K562 (cell line): Measurements from ENCODE around the gene PLXND1. TPM values are rescaled to one million over a fixed set of nuclear protein-coding genes. Genes with fewer than 3 reads are reported as not detected.
A peak's percentile ranks its signal among the peaks of the same experiment; 100 is the strongest.

Experiments used
- ATAC-seq: fragments of 200-7000 bp; cut with Tn5 transposase; 3 replicates; pipeline ENCODE4 v1.9.1; 2020; ENCODE audit warnings: moderate library complexity
- BruUV-seq: library from RNA; stranded (reverse); fragments of 400-500 nt; replicated peaks from 2 replicates; lab custom pipeline; 2021; lab: Mats Ljungman, UMichigan
- CTCF ChIA-PET: fragments of 300-600 bp; formaldehyde crosslinking; extraction: SDS; loops from one replicate; lab custom pipeline; 2021; ENCODE audit warnings: low intra/inter-chr PET ratio; lab: Yijun Ruan, JAX
- POLR2A ChIA-PET: fragments of 300-600, 350-650 bp; sonication (Branson Sonifier 250); formaldehyde crosslinking; extraction: SDS; loops from one replicate; lab custom pipeline; 2021; ENCODE audit warnings: antibody characterized with exemption, inconsistent platforms; lab: Yijun Ruan, JAX
- DNase-seq, 4 experiments: peaks; one replicate each; pipeline versions ENCODE4 v3.0.0 to v3.0.0-alpha.2; 2011 to 2018; ENCODE audit warnings: low spot score in 3 of 4, mixed read lengths in 3 of 4; ENCODE audit errors: extremely low read depth in 1 of 4
- FAIRE-seq: peaks from 2 replicates; lab custom pipeline; 2011; peaks lifted over from hg19 to GRCh38; lab: Jason Lieb, UNC
- H2AFZ ChIP-seq: 2 replicates; pipeline ENCODE4 v1.6.0; 2011; ENCODE audit warnings: low read depth, low read length, control low read depth, inconsistent platforms
- H3K27ac ChIP-seq: fragments of 200-600 bp; 3 replicates; pipeline ENCODE4 v1.8.0; 2011; ENCODE audit warnings: low read depth, mild to moderate bottlenecking, control low read depth, inconsistent platforms, low read length, moderate library complexity, mixed read lengths; ENCODE audit errors: extremely low read depth
- H3K27me3 ChIP-seq, 2 experiments: fragments of 300-600 bp in 1 of 2; 2 replicates in 1 of 2; 3 replicates in 1 of 2; pipeline versions ENCODE4 v1.6.0 to v1.8.0; 2011; ENCODE audit warnings: inconsistent platforms in 2 of 2, low read length in 2 of 2, mild to moderate bottlenecking in 1 of 2, mixed read lengths in 1 of 2, moderate library complexity in 1 of 2; ENCODE audit not compliant: control insufficient read depth in 2 of 2, insufficient read depth in 2 of 2
- H3K36me3 ChIP-seq: fragments of 300-600 bp; 3 replicates; pipeline ENCODE4 v1.8.0; 2011; ENCODE audit warnings: mild to moderate bottlenecking, low read length, inconsistent platforms; ENCODE audit not compliant: control insufficient read depth, insufficient read depth
- H3K4me1 ChIP-seq, 2 experiments: fragments of 200-600 bp in 1 of 2; replicated peaks in 1 of 2; 2 replicates in 1 of 2; 3 replicates in 1 of 2; pipeline versions ENCODE4 v1.5.1 to v1.8.0; 2011; ENCODE audit warnings: inconsistent platforms in 2 of 2, low read length in 2 of 2, mild to moderate bottlenecking in 1 of 2, mixed read lengths in 1 of 2, moderate library complexity in 1 of 2; ENCODE audit not compliant: control insufficient read depth in 2 of 2, insufficient read depth in 2 of 2
- H3K4me2 ChIP-seq: 2 replicates; pipeline ENCODE4 v1.6.1; 2011; ENCODE audit warnings: low read length, control low read depth, inconsistent platforms, mixed read lengths; ENCODE audit not compliant: insufficient read depth
- H3K4me3 ChIP-seq: fragments of 200-600 bp; sonication (generic), shearing (Covaris generic); 2 replicates; pipeline ENCODE4 v1.5.1; 2016; ENCODE audit warnings: control low read depth, inconsistent platforms
- H3K79me2 ChIP-seq: fragments of 200-600 bp; 3 replicates; pipeline ENCODE4 v1.8.0; 2011; ENCODE audit warnings: low read length, inconsistent platforms; ENCODE audit not compliant: control insufficient read depth, insufficient read depth
- H3K9ac ChIP-seq, 2 experiments: 2 replicates each; pipeline versions ENCODE4 v1.6.0 to v1.6.1; 2011; ENCODE audit warnings: low read depth in 2 of 2, low read length in 2 of 2, control low read depth in 1 of 2, inconsistent platforms in 1 of 2, mild to moderate bottlenecking in 1 of 2, mixed read lengths in 1 of 2; ENCODE audit not compliant: insufficient read depth in 1 of 2
- H3K9me1 ChIP-seq: one replicate; pipeline ENCODE4 v1.6.0; 2011; ENCODE audit warnings: inconsistent platforms, mild to moderate bottlenecking, low read length, moderate library complexity; ENCODE audit not compliant: control insufficient read depth, insufficient read depth
- H3K9me3 ChIP-seq: replicated peaks from 2 replicates; pipeline ENCODE4 v1.5.1; 2011; ENCODE audit warnings: low read depth, low read length, inconsistent platforms; ENCODE audit not compliant: control insufficient read depth, insufficient read depth
- H4K20me1 ChIP-seq: replicated peaks from 2 replicates; pipeline ENCODE4 v1.6.1; 2011; ENCODE audit warnings: low read length, inconsistent platforms, mixed read lengths; ENCODE audit not compliant: control insufficient read depth, insufficient read depth
- BCOR ChIP-seq: fragments of 450-650 bp; IDR thresholded peaks from 2 replicates; pipeline ENCODE4 v1.6.1; 2016
- DDX20 ChIP-seq: fragments of 450-650 bp; IDR thresholded peaks from 2 replicates; pipeline ENCODE4 v1.6.1; 2016; ENCODE audit warnings: missing genetic modification characterization, low read depth, mild to moderate bottlenecking, missing compliant biosample characterization, moderate library complexity
- ESRRB ChIP-seq: fragments of 250-450 bp; sonication (Bioruptor Pico); IDR thresholded peaks from 2 replicates; pipeline ENCODE4 v1.5.0; 2020; ENCODE audit warnings: mild to moderate bottlenecking, moderate library complexity, borderline replicate concordance
- FUS ChIP-seq: fragments of 200-400 bp; formaldehyde crosslinking; optimal IDR thresholded peaks from 2 replicates; pipeline ENCODE3; 2017; ENCODE audit warnings: low read depth, low read length
- ILK ChIP-seq: fragments of 450-650 bp; IDR thresholded peaks from 2 replicates; pipeline ENCODE4 v1.6.1; 2016; ENCODE audit warnings: missing genetic modification characterization, low read depth, mild to moderate bottlenecking, missing compliant biosample characterization, moderate library complexity, borderline replicate concordance
- KAT8 ChIP-seq: fragments of 450-650 bp; IDR thresholded peaks from 2 replicates; pipeline ENCODE4 v1.6.1; 2016; ENCODE audit warnings: low read depth, mild to moderate bottlenecking
- OTX1 ChIP-seq: fragments of 450-650 bp; formaldehyde crosslinking; IDR thresholded peaks from 2 replicates; pipeline ENCODE4 v1.4.0; 2022; ENCODE audit warnings: mild to moderate bottlenecking
- RBBP5 ChIP-seq: fragments of 200-600 bp; sonication (generic); IDR thresholded peaks from 2 replicates; pipeline ENCODE4 v1.6.1; 2012; ENCODE audit warnings: borderline replicate concordance, mild to moderate bottlenecking, low read length, control low read depth, inconsistent platforms; ENCODE audit not compliant: insufficient read depth, poor library complexity, severe bottlenecking
- TFE3 ChIP-seq: fragments of 450-650 bp; formaldehyde crosslinking; IDR thresholded peaks from 2 replicates; pipeline ENCODE4 v1.4.0; 2020; ENCODE audit warnings: mild to moderate bottlenecking, mixed read lengths
- ZFP36 ChIP-seq: fragments of 150-350 bp; IDR thresholded peaks from 2 replicates; pipeline ENCODE4 v1.6.1; 2018; ENCODE audit warnings: low read length, low read depth; ENCODE audit not compliant: partially characterized antibody
- ZNF407 ChIP-seq: fragments of 450-650 bp; IDR thresholded peaks from 2 replicates; pipeline ENCODE4 v1.6.1; 2016; ENCODE audit warnings: low read depth
- ZNF586 ChIP-seq: fragments of 450-650 bp; formaldehyde crosslinking; conservative IDR thresholded peaks from 2 replicates; pipeline ENCODE4 v1.4.0; 2020; ENCODE audit warnings: mild to moderate bottlenecking, moderate library complexity
- WGBS: fragments of 100-300 bp; shearing (Covaris generic); methylation state at CpG from one replicate; pipeline ENCODE4 v1.1.6; 2016; ENCODE audit warnings: low coverage, mixed read lengths; ENCODE audit not compliant: insufficient coverage; ENCODE audit errors: missing lambda C conversion rate; 5-methylcytosine and 5-hydroxymethylcytosine counted together
- in situ Hi-C: fragments of 300-500 bp; cut with MboI; formaldehyde crosslinking; loops from 4 replicates; pipeline ENCODE4 v1.15.0; 2018; ENCODE audit warnings: inconsistent platforms, mixed read lengths
- intact Hi-C: fragments of 100-400 bp; cut with micrococcal nuclease; formaldehyde crosslinking; loops from 2 replicates; pipeline ENCODE4 v1.14.2; 2022
- polyA plus RNA-seq, 8 experiments: library from polyadenylated mRNA; depleted of rRNA in 4 of 8; stranded (reverse) in 5 of 8; unstranded in 3 of 8; fragments of >200 nt; fragmentation: Nextera tagmentation in 2 of 8; fragmentation: Illumina TruSeq in 1 of 8; extraction: Ambion mirVana in 2 of 8; extraction: Trizol in 1 of 8; gene quantifications; 2 replicates each; pipeline versions ENCODE4 v1.2.1 to v1.2.3, GENCODE V29; 2011 to 2014; ENCODE audit warnings: inconsistent platforms in 1 of 8, missing spikeins in 1 of 8
- total RNA-seq, 7 experiments: library from RNA; depleted of rRNA in 6 of 7; stranded (reverse); fragments of >200 nt in 6 of 7; fragmentation: Illumina TruSeq in 2 of 7; extraction: Trizol in 2 of 7; gene quantifications; 2 replicates each; pipeline versions ENCODE4 v1.2.1 to v1.2.3, GENCODE V29; 2011 to 2021; ENCODE audit warnings: low replicate concordance in 1 of 7

Gene PLXND1
- total and polyA plus RNA-seq, 9 of the 15 experiments (the other 6 are each of a cell fraction or from before 2014, with no cell fraction given): 0.34 to 28.8 (median 14.0) TPM

- no peak for DNase-seq
- Histone ChIP-seq H3K27me3 (no peaks in the 10 kb centered on the region), H3K27ac (no peak overlapping the region), H4K20me1 (peaks cover 16% of the 10 kb centered on the region; the same call in 1 of the 2 replicates), H3K4me3 (no peak overlapping the region), H3K9ac (peak overlapping the region in 1 of 2 experiments; percentile 70; a peak in 2 of 4 replicates), H3K4me2 (peak overlapping the region; percentile 33), H3K79me2 (peaks cover 66% of the 10 kb centered on the region), H3K36me3 (peaks cover 3% of the 10 kb centered on the region; the same call in 2 of the 3 replicates), H3K9me1 (no peaks in the 10 kb centered on the region), H3K4me1 (peaks cover 28 to 75% of the 10 kb centered on the region in 2 experiments; a peak in 4 of 5 replicates), H3K9me3 (no peaks in the 10 kb centered on the region), H2AFZ (no peak overlapping the region)
- CTCF ChIA-PET: no interaction called here
- POLR2A ChIA-PET: interaction anchor here (1.6 kb wide), 1 partner anchor 10 kb away, joined by 9 read pairs; no protein-coding TSS in a partner anchor
- WGBS: 69% methylated on average over 6 of the region's 8 CpGs
- in situ Hi-C loops (no loop called here), intact Hi-C loops (loop anchor here (10.0 kb wide), 1 partner anchor 219 kb away; no protein-coding TSS in a partner anchor)
- ATAC-seq: no peak
- no peak for FAIRE-seq
- BruUV-seq: no TSS peak
- TF ChIP-seq RBBP5: peak; percentile 8
- TF ChIP-seq ILK (tag): no peak
- TF ChIP-seq ZNF407: no peak
- TF ChIP-seq DDX20 (tag): no peak
- no peak for TF ChIP-seq ESRRB (CRISPR knock-in tag)
- no peak for TF ChIP-seq FUS
- TF ChIP-seq BCOR: peak; percentile 73
- TF ChIP-seq KAT8: no peak
- no peak for TF ChIP-seq OTX1 (CRISPR knock-in tag)
- TF ChIP-seq ZFP36: peak; percentile 67
- TF ChIP-seq ZNF586 (CRISPR knock-in tag): no peak
- no peak for TF ChIP-seq TFE3 (CRISPR knock-in tag)
These were observed 2.3 kb downstream of the PLXND1 start for GRCh38 chr3:129603991-129604749.
